Activated naive CD4-positive, alpha-beta T cell treated with anti-CD3 and anti-CD28 coated beads, Interleukin-2, amount 10 ng/mL, durations not matched to agents 7 days and 5 days (primary cell): ENCODE measurements around the gene DCAF8.

Experiments
- CTCF ChIA-PET: fragments of 350-600 bp; sonication (Branson Sonifier 250); formaldehyde crosslinking; loops from one replicate; lab custom pipeline; 2021; ENCODE audit warnings: antibody characterized with exemption; lab: Charles Lee
- DNase-seq: peaks from one replicate; pipeline ENCODE4 v3.0.0-alpha.2; 2020
- H3K27ac Mint-ChIP-seq: one replicate; pipeline ENCODE4 v1.8.0; 2021; ENCODE audit warnings: mild to moderate bottlenecking, moderate library complexity, mixed read lengths
- H3K27me3 Mint-ChIP-seq: one replicate; pipeline ENCODE4 v1.8.0; 2021; ENCODE audit warnings: mild to moderate bottlenecking, mixed read lengths
- H3K36me3 Mint-ChIP-seq: one replicate; pipeline ENCODE4 v1.8.0; 2021; ENCODE audit warnings: mixed read lengths
- H3K4me1 Mint-ChIP-seq: one replicate; pipeline ENCODE4 v1.8.0; 2021; ENCODE audit warnings: mixed read lengths
- H3K4me3 Mint-ChIP-seq: one replicate; pipeline ENCODE4 v1.8.0; 2021; ENCODE audit warnings: mild to moderate bottlenecking, moderate library complexity, mixed read lengths
- H3K9me3 Mint-ChIP-seq: one replicate; pipeline ENCODE4 v1.8.0; 2021; ENCODE audit warnings: mixed read lengths

Gene DCAF8

GRCh38 chr1:160178731-160179130 is 83.6 kb downstream of the DCAF8 start:
- Mint-ChIP-seq H3K27ac (no peak overlapping the region), H3K4me1 (no peaks in the 10 kb centered on the region), H3K27me3 (peaks cover 24% of the 10 kb centered on the region), H3K4me3 (no peak overlapping the region), H3K9me3 (no peaks in the 10 kb centered on the region), H3K36me3 (no peaks in the 10 kb centered on the region)
- DNase-seq = no peak
- CTCF ChIA-PET = no interaction called here

GRCh38 chr1:160177667-160178066 is 84.7 kb downstream of the DCAF8 start:
- CTCF ChIA-PET = interaction anchor here (1.9 kb wide), 1 partner anchor 74 kb away, joined by 4 read pairs; no protein-coding TSS in a partner anchor
- no peak overlapping the region for H3K27ac Mint-ChIP-seq

GRCh38 chr1:160177231-160177630 is 85.1 kb downstream of the DCAF8 start:
- H3K4me3 Mint-ChIP-seq = no peak overlapping the region
- H3K9me3 Mint-ChIP-seq = no peaks in the 10 kb centered on the region
- no peak overlapping the region for H3K27ac Mint-ChIP-seq
- no peaks in the 10 kb centered on the region for H3K4me1 Mint-ChIP-seq
- CTCF ChIA-PET = interaction anchor here (1.9 kb wide), 1 partner anchor 75 kb away, joined by 4 read pairs; no protein-coding TSS in a partner anchor
- no peak for DNase-seq
- no peaks in the 10 kb centered on the region for H3K36me3 Mint-ChIP-seq
- H3K27me3 Mint-ChIP-seq = peaks cover 36% of the 10 kb centered on the region

More at GRCh38 chr1:160177667-160178066, 84.7 kb downstream of the DCAF8 start:
- no peak for DNase-seq
- Mint-ChIP-seq H3K9me3 (no peaks in the 10 kb centered on the region), H3K36me3 (no peaks in the 10 kb centered on the region), H3K27me3 (peaks cover 33% of the 10 kb centered on the region), H3K4me3 (no peak overlapping the region), H3K4me1 (no peaks in the 10 kb centered on the region)

GRCh38 chr1:160171980-160172379 is 90.4 kb downstream of the DCAF8 start:
- peaks cover 55% of the 10 kb centered on the region for H3K27me3 Mint-ChIP-seq

GRCh38 chr1:160171354-160171753 is 91.0 kb downstream of the DCAF8 start:
- no peak overlapping the region for H3K27ac Mint-ChIP-seq
- peaks cover 8% of the 10 kb centered on the region for H3K4me1 Mint-ChIP-seq
- no peak overlapping the region for H3K4me3 Mint-ChIP-seq
- CTCF ChIA-PET = interaction anchor here (1.3 to 1.9 kb wide), 2 partner anchors 20 to 92 kb away, joined by 3 to 4 read pairs; no protein-coding TSS in a partner anchor
- no peaks in the 10 kb centered on the region for H3K9me3 Mint-ChIP-seq
- H3K27me3 Mint-ChIP-seq = peaks cover 62% of the 10 kb centered on the region
- no peaks in the 10 kb centered on the region for H3K36me3 Mint-ChIP-seq
- DNase-seq = no peak

More at GRCh38 chr1:160171980-160172379, 90.4 kb downstream of the DCAF8 start:
- Mint-ChIP-seq H3K4me3 (no peak overlapping the region), H3K36me3 (no peaks in the 10 kb centered on the region), H3K27ac (no peak overlapping the region), H3K9me3 (no peaks in the 10 kb centered on the region), H3K4me1 (peaks cover 8% of the 10 kb centered on the region)
- CTCF ChIA-PET = interaction anchor here (1.3 to 1.9 kb wide), 2 partner anchors 20 to 93 kb away, joined by 3 to 4 read pairs; no protein-coding TSS in a partner anchor
- DNase-seq = no peak

GRCh38 chr1:160169553-160170399 is 92.6 kb downstream of the DCAF8 start:
- Mint-ChIP-seq H3K9me3 (no peaks in the 10 kb centered on the region), H3K36me3 (no peaks in the 10 kb centered on the region), H3K4me3 (no peak overlapping the region), H3K27ac (no peak overlapping the region), H3K4me1 (peaks cover 8% of the 10 kb centered on the region), H3K27me3 (peaks cover 71% of the 10 kb centered on the region)
- CTCF ChIA-PET = interaction anchor here (0.6 to 1.9 kb wide), 4 partner anchors 82 to 207 kb away, joined by 3 to 6 read pairs (median 4); no protein-coding TSS in a partner anchor
- DNase-seq = no peak

GRCh38 chr1:160168609-160169369 is 93.6 kb downstream of the DCAF8 start:
- Mint-ChIP-seq H3K27ac (no peak overlapping the region), H3K27me3 (peaks cover 63% of the 10 kb centered on the region), H3K4me1 (peaks cover 8% of the 10 kb centered on the region), H3K9me3 (no peaks in the 10 kb centered on the region), H3K36me3 (no peaks in the 10 kb centered on the region), H3K4me3 (no peak overlapping the region)
- CTCF ChIA-PET = interaction anchor here (1.1 to 1.9 kb wide), 2 partner anchors 83 to 208 kb away, joined by 5 to 6 read pairs; no protein-coding TSS in a partner anchor
- no peak for DNase-seq

GRCh38 chr1:160168016-160168415 is 94.3 kb downstream of the DCAF8 start:
- peaks cover 8% of the 10 kb centered on the region for H3K4me1 Mint-ChIP-seq
- DNase-seq = no peak
- CTCF ChIA-PET = interaction anchor here (1.1 to 1.9 kb wide), 2 partner anchors 84 to 209 kb away, joined by 3 to 6 read pairs; no protein-coding TSS in a partner anchor
- H3K9me3 Mint-ChIP-seq = no peaks in the 10 kb centered on the region
- H3K27ac Mint-ChIP-seq = no peak overlapping the region
- no peak overlapping the region for H3K4me3 Mint-ChIP-seq
- no peaks in the 10 kb centered on the region for H3K36me3 Mint-ChIP-seq
- peaks cover 61% of the 10 kb centered on the region for H3K27me3 Mint-ChIP-seq

GRCh38 chr1:160167580-160167979 is 94.8 kb downstream of the DCAF8 start:
- no peak overlapping the region for H3K27ac Mint-ChIP-seq
- peaks cover 8% of the 10 kb centered on the region for H3K4me1 Mint-ChIP-seq
- H3K27me3 Mint-ChIP-seq = peaks cover 56% of the 10 kb centered on the region
- H3K36me3 Mint-ChIP-seq = no peaks in the 10 kb centered on the region
- CTCF ChIA-PET = interaction anchor here (1.1 to 1.9 kb wide), 2 partner anchors 85 to 209 kb away, joined by 3 to 6 read pairs; no protein-coding TSS in a partner anchor
- no peaks in the 10 kb centered on the region for H3K9me3 Mint-ChIP-seq
- no peak for DNase-seq
- no peak overlapping the region for H3K4me3 Mint-ChIP-seq

GRCh38 chr1:160167056-160167455 is 95.3 kb downstream of the DCAF8 start:
- H3K27me3 Mint-ChIP-seq = peaks cover 52% of the 10 kb centered on the region
- no peak overlapping the region for H3K27ac Mint-ChIP-seq
- no peaks in the 10 kb centered on the region for H3K9me3 Mint-ChIP-seq
- no peak overlapping the region for H3K4me3 Mint-ChIP-seq
- CTCF ChIA-PET = interaction anchor here (1.1 kb wide), 1 partner anchor 85 kb away, joined by 3 read pairs; no protein-coding TSS in a partner anchor
- no peak for DNase-seq
- no peaks in the 10 kb centered on the region for H3K36me3 Mint-ChIP-seq
- peaks cover 8% of the 10 kb centered on the region for H3K4me1 Mint-ChIP-seq

- CTCF ChIA-PET = no interaction called here
- Mint-ChIP-seq H3K36me3 (no peaks in the 10 kb centered on the region), H3K9me3 (no peaks in the 10 kb centered on the region), H3K4me1 (peaks cover 8% of the 10 kb centered on the region), H3K27ac (no peak overlapping the region), H3K4me3 (no peak overlapping the region), H3K27me3 (peaks cover 51% of the 10 kb centered on the region)
- no peak for DNase-seq
Measured at GRCh38 chr1:160166166-160166868, 96.0 kb downstream of the DCAF8 start.
